LNCaP clone FGC (cell line): ENCODE data around the gene NRP1.
A peak's percentile ranks its signal among the peaks of the same experiment; 100 is the strongest.

Source experiments
- DNase-seq: peaks from one replicate; pipeline ENCODE4 v3.0.0-alpha.2; 2011; ENCODE audit warnings: low read depth
- H3K4me3 ChIP-seq: 2 replicates; pipeline ENCODE4 v1.5.1; 2011; ENCODE audit warnings: mild to moderate bottlenecking, low read depth, low read length, control low read depth
- TF ChIP-seq, protein P1 (sequence below): IDR thresholded peaks from 2 replicates; pipeline ENCODE4 v1.5.1; 2012; ENCODE audit warnings: mild to moderate bottlenecking; ENCODE audit not compliant: control insufficient read depth, insufficient read depth; ENCODE audit errors: extremely low read depth

NRP1 gene

DNA sequence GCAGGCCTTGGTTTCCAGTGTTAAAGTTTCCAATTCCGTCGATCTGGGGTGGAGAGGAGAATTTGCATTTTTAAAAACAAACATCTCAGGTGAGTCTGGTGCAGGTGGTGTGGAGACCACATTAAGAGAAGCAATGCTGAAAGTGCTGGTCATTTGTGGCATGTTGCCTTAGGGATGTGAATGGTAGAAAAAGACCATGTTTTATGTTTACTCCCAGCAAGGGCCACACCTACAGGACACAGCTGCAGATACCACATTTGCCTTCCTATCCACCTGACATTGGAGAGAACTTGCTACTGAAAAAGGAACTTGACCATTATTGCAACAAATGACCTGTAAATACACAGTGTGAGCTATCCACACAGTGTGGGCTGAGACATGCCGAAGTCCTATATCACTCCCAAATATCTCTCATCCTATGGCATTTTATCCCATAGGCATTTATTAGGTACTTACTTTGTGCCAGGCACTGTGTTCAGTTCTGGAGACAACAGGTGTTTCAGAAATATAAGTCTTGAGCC lies 183.1 kb downstream of the NRP1 start:
- no peak for DNase-seq
- H3K4me3 ChIP-seq, result no peak overlapping the region
- TF ChIP-seq, protein P1, sequence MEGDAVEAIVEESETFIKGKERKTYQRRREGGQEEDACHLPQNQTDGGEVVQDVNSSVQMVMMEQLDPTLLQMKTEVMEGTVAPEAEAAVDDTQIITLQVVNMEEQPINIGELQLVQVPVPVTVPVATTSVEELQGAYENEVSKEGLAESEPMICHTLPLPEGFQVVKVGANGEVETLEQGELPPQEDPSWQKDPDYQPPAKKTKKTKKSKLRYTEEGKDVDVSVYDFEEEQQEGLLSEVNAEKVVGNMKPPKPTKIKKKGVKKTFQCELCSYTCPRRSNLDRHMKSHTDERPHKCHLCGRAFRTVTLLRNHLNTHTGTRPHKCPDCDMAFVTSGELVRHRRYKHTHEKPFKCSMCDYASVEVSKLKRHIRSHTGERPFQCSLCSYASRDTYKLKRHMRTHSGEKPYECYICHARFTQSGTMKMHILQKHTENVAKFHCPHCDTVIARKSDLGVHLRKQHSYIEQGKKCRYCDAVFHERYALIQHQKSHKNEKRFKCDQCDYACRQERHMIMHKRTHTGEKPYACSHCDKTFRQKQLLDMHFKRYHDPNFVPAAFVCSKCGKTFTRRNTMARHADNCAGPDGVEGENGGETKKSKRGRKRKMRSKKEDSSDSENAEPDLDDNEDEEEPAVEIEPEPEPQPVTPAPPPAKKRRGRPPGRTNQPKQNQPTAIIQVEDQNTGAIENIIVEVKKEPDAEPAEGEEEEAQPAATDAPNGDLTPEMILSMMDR, result no peak

DNA sequence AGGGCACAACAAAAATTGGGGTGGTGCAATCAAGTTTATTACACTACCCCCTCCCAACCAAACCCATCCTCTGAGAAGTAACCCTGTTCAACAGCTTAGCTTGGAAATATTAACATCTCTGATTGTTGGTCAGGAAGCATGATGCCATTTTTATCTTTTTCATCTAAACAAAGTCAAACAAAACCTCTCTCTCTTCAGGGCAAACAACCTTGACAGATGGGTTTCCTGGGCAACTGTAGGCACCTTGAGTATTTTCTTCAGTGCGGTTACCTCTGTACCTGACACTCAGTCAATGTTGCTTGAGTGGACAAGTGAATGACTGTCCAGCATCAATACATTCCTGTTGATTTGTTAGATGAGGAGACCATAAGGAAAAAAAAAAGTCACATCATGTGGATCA lies 183.6 kb downstream of the NRP1 start:
- TF ChIP-seq, protein P1, result no peak
- DNase-seq, result peak; percentile 25
- no peak overlapping the region for H3K4me3 ChIP-seq

- no peak overlapping the region for H3K4me3 ChIP-seq
- DNase-seq, result no peak
- TF ChIP-seq, protein P1, result no peak
These were observed 184.3 kb downstream of the NRP1 start for GRCh38 chr10:33150146-33150545.

DNA sequence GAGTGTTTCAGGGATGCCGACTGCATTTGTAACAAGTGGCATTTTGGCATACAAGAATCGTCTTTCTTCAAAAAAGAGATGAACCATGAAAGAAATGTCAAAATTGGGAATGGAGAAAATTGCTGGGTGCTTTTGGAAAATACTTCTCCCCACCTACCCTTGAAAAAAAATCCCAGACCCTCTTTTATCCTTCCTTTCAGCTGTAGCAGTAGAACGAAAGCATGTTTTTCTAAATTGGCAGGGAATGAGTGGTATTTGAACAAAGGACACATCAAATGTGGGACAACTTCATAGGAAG lies 187.5 kb downstream of the NRP1 start:
- TF ChIP-seq, protein P1, result no peak
- H3K4me3 ChIP-seq, result no peak overlapping the region

DNA sequence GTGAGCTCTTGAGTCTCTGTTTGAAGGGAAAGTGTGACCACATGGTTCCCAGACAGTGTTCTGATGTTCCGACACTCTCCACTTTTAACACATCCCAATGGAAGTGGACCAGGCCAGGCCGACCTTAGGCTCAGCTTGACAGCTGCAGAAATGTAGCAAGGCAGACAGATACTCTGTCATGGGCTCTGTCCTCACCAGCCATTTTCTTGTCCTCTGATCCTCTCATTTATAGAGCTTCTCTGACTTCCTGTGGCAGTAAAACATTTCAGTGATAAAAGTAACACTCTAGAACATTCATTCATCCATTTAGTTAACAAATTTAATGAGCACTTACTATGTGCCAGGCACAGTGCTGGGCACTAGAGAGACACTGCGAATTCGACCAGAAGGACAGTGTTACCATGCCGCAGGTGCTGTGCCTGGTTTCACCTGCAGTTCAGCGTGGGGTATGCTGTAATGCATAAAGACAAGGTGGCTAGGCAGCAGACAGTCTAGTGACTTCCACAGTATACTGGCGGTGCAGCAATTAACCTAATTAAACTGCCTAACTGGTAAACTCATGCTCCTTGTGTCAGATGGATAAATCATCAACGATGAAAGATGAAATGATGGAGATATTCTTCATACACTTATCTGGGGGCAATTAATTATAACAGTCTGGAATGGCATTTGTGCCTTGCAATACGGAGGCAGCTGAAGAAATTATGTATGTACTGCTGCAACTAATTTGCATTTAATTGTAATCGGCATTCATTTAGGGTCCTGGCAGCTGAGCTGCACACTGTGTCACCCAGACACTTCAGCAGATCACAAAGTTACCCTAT lies 188.1 kb downstream of the NRP1 start:
- no peak for DNase-seq
- no peak overlapping the region for H3K4me3 ChIP-seq
- TF ChIP-seq, protein P1, result no peak

More for the DNA sequence above, 187.5 kb downstream of the NRP1 start:
- no peak for DNase-seq

GRCh38 chr10:33145451-33146188 lies 188.8 kb downstream of the NRP1 start:
- no peak for DNase-seq
- TF ChIP-seq, protein P1, result no peak
- no peak overlapping the region for H3K4me3 ChIP-seq
